ENCODE data around the gene CDCA7. TPM values are rescaled to one million over a fixed set of nuclear protein-coding genes. Genes with fewer than 3 reads are reported as not detected.
"Not testable (repeated sequence)": the region's sequence is repeated elsewhere in the genome, so short reads cannot be mapped to it uniquely, and the experiment has no call there.

Gene CDCA7
- total and polyA plus RNA-seq, 3 donors from 2014 or later, result 10.8 to 14.6 (median 10.8) TPM

DNA sequence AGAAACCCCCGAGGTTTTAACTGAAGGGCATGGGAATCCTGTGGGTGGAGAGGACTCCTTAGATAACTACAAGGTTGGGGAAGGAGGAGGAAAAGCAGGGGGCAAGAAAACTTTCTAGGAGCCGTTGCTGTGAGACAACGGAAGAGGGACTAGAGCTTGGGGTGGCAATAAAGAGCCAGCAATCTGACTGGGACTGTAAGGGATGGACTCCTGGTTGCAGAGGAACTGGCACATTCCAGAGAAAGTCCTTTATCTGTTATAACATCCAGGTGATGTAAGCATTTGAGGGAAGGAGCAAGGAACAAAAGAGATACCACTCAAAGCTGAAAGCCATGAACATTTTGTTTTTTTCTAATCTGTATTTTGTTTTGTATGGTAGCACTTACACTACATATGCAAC, 16.4 kb downstream of the CDCA7 start:
- DNase-seq, result no peak
- no peak overlapping the region for H3K4me3 ChIP-seq
- intact Hi-C loops (cut with DNase I; ENCODE audit: low total_unique reads), result no loop called here

GRCh38 chr2:173373290-173373689, 18.6 kb downstream of the CDCA7 start:
- Histone ChIP-seq H3K27ac (no peak overlapping the region), H3K27me3 (no peaks in the 10 kb centered on the region), H3K4me3 (no peak overlapping the region), H3K9me3 (no peaks in the 10 kb centered on the region), H3K36me3 (ENCODE audit: low read depth, missing control alignments) (no peaks in the 10 kb centered on the region), H3K4me1 (no peaks in the 10 kb centered on the region)
- intact Hi-C loops (cut with DNase I; ENCODE audit: low total_unique reads), result no loop called here
- TF ChIP-seq POLR2A (IDR thresholded peaks at IDR 0.05), result no peak
- TF ChIP-seq, protein P1, sequence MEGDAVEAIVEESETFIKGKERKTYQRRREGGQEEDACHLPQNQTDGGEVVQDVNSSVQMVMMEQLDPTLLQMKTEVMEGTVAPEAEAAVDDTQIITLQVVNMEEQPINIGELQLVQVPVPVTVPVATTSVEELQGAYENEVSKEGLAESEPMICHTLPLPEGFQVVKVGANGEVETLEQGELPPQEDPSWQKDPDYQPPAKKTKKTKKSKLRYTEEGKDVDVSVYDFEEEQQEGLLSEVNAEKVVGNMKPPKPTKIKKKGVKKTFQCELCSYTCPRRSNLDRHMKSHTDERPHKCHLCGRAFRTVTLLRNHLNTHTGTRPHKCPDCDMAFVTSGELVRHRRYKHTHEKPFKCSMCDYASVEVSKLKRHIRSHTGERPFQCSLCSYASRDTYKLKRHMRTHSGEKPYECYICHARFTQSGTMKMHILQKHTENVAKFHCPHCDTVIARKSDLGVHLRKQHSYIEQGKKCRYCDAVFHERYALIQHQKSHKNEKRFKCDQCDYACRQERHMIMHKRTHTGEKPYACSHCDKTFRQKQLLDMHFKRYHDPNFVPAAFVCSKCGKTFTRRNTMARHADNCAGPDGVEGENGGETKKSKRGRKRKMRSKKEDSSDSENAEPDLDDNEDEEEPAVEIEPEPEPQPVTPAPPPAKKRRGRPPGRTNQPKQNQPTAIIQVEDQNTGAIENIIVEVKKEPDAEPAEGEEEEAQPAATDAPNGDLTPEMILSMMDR (IDR thresholded peaks at IDR 0.05), result no peak
- DNase-seq, result no peak
- 78 to 95% methylated on average over 2 of the region's 2 CpGs for WGBS, 2 donors

More for the DNA sequence above, 16.4 kb downstream of the CDCA7 start:
- Histone ChIP-seq H3K27ac (no peak overlapping the region), H3K4me1 (no peaks in the 10 kb centered on the region), H3K9me3 (no peaks in the 10 kb centered on the region), H3K36me3 (ENCODE audit: low read depth, missing control alignments) (no peaks in the 10 kb centered on the region), H3K27me3 (no peaks in the 10 kb centered on the region)
- WGBS, 2 donors, result 68 to 75% methylated on average over 3 of the region's 3 CpGs
- no peak for TF ChIP-seq POLR2A (IDR thresholded peaks at IDR 0.05)
- TF ChIP-seq, protein P1 (IDR thresholded peaks at IDR 0.05), result no peak

GRCh38 chr2:173374634-173375033, 20.0 kb downstream of the CDCA7 start:
- no peaks in the 10 kb centered on the region for H3K36me3 ChIP-seq (ENCODE audit: low read depth, missing control alignments)
- intact Hi-C loops (cut with DNase I; ENCODE audit: low total_unique reads), result no loop called here
- no peak for DNase-seq
- H3K27me3 ChIP-seq, result no peaks in the 10 kb centered on the region
- TF ChIP-seq POLR2A (IDR thresholded peaks at IDR 0.05), result no peak
- TF ChIP-seq, protein P1 (IDR thresholded peaks at IDR 0.05), result no peak
- no peaks in the 10 kb centered on the region for H3K9me3 ChIP-seq
- no peak overlapping the region for H3K4me3 ChIP-seq
- WGBS, 2 donors, result 91 to 96% methylated on average over 3 of the region's 3 CpGs
- H3K27ac ChIP-seq, result no peak overlapping the region
- H3K4me1 ChIP-seq, result no peaks in the 10 kb centered on the region

DNA sequence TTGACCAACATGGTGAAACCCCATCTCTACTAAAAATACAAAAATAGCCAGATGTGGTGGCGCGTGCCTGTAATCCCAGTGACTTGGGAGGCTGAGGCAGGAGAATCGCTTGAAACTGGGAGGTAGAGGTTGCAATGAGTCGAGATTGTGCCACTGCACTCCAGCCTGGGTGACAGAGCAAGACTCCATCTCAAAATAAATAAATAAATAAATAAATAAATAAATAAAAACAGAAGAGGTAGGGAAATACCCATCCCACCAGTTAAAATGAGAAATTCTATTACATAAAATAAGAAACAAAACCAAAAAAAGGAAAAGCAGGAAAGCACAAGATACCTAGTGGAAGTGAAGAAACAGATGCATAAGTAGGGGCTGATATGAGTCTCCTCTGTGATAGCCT, 30.9 kb downstream of the CDCA7 start:
- H3K4me3 ChIP-seq; H3K36me3 ChIP-seq (ENCODE audit: low read depth, missing control alignments); H3K4me1 ChIP-seq; H3K27me3 ChIP-seq; intact Hi-C loops (cut with DNase I; ENCODE audit: low total_unique reads); H3K27ac ChIP-seq; DNase-seq; H3K9me3 ChIP-seq: not testable (repeated sequence)
- WGBS, 2 donors, result 94 to 95% methylated on average over 4 of the region's 4 CpGs

DNA sequence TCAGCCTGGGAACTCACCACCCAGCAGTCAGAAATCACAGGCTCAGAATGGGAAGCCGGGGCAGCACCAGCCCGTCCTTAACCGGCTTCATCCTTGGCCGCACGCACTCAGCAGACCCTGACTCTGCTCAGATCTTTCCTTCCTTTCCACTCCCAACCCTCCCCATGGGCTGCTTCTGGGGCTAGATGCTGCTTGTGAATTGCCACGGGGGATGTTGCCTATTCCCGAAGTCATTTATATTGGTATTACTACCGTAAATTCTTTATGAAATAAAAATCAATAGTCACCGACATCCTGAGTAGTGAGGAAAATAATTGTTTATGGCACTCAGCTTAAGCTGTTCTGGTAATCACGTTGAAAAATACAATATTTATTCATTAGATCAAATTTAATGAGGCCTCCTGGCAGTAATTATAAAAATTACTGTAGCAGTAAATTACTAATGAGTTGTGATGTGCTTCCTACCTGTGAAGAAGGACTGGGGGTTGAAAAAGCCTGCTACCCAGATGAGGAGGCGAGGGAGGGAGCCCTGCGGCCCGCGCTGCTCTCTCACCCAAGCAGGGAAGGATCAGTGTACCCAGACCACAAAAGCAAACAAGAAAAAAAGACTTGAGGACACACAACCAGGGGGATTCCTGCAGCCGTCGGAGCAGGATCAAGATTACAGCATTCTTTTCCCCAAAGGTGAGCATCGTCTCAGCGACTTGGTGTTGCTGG, 31.5 kb downstream of the CDCA7 start:
- H3K4me1 ChIP-seq, result no peaks in the 10 kb centered on the region
- no peak overlapping the region for H3K27ac ChIP-seq
- no peak for TF ChIP-seq POLR2A (IDR thresholded peaks at IDR 0.05)
- TF ChIP-seq, protein P1 (IDR thresholded peaks at IDR 0.05), result no peak
- no peaks in the 10 kb centered on the region for H3K36me3 ChIP-seq (ENCODE audit: low read depth, missing control alignments)
- no peaks in the 10 kb centered on the region for H3K27me3 ChIP-seq
- intact Hi-C loops (cut with DNase I; ENCODE audit: low total_unique reads), result no loop called here
- WGBS, 2 donors, result 65 to 79% methylated on average over 16 to 18 of the region's 18 CpGs
- no peaks in the 10 kb centered on the region for H3K9me3 ChIP-seq
- no peak overlapping the region for H3K4me3 ChIP-seq
- no peak for DNase-seq

Data from testis (tissue), 3 donors.